ENCODE data around the gene HBZ. TPM values are rescaled to one million over a fixed set of nuclear protein-coding genes. Genes with fewer than 3 reads are reported as not detected.
"Not testable (repeated sequence)": the region's sequence is repeated elsewhere in the genome, so short reads cannot be mapped to it uniquely, and the experiment has no call there.

Gene HBZ
- total and polyA plus RNA-seq, 7 experiments from 2014 or later, result not detected

DNA sequence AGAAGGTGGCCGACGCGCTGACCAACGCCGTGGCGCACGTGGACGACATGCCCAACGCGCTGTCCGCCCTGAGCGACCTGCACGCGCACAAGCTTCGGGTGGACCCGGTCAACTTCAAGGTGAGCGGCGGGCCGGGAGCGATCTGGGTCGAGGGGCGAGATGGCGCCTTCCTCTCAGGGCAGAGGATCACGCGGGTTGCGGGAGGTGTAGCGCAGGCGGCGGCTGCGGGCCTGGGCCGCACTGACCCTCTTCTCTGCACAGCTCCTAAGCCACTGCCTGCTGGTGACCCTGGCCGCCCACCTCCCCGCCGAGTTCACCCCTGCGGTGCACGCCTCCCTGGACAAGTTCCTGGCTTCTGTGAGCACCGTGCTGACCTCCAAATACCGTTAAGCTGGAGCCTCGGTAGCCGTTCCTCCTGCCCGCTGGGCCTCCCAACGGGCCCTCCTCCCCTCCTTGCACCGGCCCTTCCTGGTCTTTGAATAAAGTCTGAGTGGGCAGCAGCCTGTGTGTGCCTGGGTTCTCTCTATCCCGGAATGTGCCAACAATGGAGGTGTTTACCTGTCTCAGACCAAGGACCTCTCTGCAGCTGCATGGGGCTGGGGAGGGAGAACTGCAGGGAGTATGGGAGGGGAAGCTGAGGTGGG is 20.9 kb downstream of the HBZ start:
- peaks cover 9 to 16% of the 10 kb centered on the region in 2 donors for H3K27me3 ChIP-seq (ENCODE audit: control insufficient read depth in 2 of 2, insufficient read depth in 2 of 2, low read length in 2 of 2)
- not testable (repeated sequence) for ATAC-seq

DNA sequence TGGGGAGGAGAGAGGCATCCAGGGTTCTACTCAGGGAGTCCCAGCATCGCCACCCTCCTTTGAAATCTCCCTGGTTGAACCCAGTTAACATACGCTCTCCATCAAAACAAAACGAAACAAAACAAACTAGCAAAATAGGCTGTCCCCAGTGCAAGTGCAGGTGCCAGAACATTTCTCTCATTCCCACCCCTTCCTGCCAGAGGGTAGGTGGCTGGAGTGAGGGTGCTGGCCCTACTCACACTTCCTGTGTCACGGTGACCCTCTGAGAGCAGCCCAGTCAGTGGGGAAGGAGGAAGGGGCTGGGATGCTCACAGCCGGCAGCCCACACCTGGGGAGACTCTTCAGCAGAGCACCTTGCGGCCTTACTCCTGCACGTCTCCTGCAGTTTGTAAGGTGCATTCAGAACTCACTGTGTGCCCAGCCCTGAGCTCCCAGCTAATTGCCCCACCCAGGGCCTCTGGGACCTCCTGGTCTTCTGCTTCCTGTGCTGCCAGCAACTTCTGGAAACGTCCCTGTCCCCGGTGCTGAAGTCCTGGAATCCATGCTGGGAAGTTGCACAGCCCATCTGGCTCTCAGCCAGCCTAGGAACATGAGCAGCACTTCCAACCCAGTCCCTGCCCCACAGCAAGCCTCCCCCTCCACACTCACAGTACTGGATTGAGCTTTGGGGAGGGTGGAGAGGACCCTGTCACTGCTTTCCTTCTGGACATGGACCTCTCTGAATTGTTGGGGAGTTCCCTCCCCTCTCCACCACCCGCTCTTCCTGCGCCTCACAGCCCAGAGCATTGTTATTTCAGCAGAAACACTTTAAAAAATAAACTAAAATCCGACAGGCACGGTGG is 21.7 kb downstream of the HBZ start:
- peaks cover 14 to 19% of the 10 kb centered on the region in 2 donors for H3K27me3 ChIP-seq (ENCODE audit: control insufficient read depth in 2 of 2, insufficient read depth in 2 of 2, low read length in 2 of 2)
- H3K9me3 ChIP-seq (ENCODE audit: control insufficient read depth in 2 of 3, low read length in 3 of 3); POLR2A ChIA-PET; H3K36me3 Mint-ChIP-seq; DNase-seq; CTCF ChIA-PET; H3K4me3 ChIP-seq (ENCODE audit: low read length); intact Hi-C loops (cut with micrococcal nuclease); ATAC-seq; H3K27ac ChIP-seq (ENCODE audit: low read depth, low read length); H3K9me3 Mint-ChIP-seq; H3K4me1 ChIP-seq (ENCODE audit: control insufficient read depth in 2 of 2, insufficient read depth in 2 of 2, low read length in 2 of 2); H3K36me3 ChIP-seq (ENCODE audit: control insufficient read depth in 2 of 3, insufficient read depth in 3 of 3, low read length in 3 of 3): not testable (repeated sequence)
- Mint-ChIP-seq H3K27me3 (peaks cover 46 to 71% (median 47%) of the 10 kb centered on the region in 5 donors), H3K4me3 (peak overlapping the region in 8 of 10 donors; percentile 2 to 78 (median 24)), H3K27ac (peak overlapping the region in 2 of 9 donors; percentile 43 to 52), H3K4me1 (peaks cover 0 to 17% (median 12%) of the 10 kb centered on the region in 7 donors)

More for the DNA sequence above, 20.9 kb downstream of the HBZ start:
- H3K27ac Mint-ChIP-seq; POLR2A ChIA-PET; H3K9me3 ChIP-seq (ENCODE audit: control insufficient read depth in 2 of 3, low read length in 3 of 3); H3K9me3 Mint-ChIP-seq; H3K4me3 ChIP-seq (ENCODE audit: low read length); CTCF ChIA-PET; intact Hi-C loops (cut with micrococcal nuclease); H3K36me3 ChIP-seq (ENCODE audit: control insufficient read depth in 2 of 3, insufficient read depth in 3 of 3, low read length in 3 of 3); H3K4me1 ChIP-seq (ENCODE audit: control insufficient read depth in 2 of 2, insufficient read depth in 2 of 2, low read length in 2 of 2); DNase-seq; H3K27ac ChIP-seq (ENCODE audit: low read depth, low read length); H3K36me3 Mint-ChIP-seq: not testable (repeated sequence)
- Mint-ChIP-seq H3K4me1 (peaks cover 0 to 17% (median 12%) of the 10 kb centered on the region in 7 donors), H3K27me3 (peaks cover 49 to 73% (median 51%) of the 10 kb centered on the region in 5 donors), H3K4me3 (peak overlapping the region in 7 of 10 donors; percentile 29 to 77 (median 35))

DNA sequence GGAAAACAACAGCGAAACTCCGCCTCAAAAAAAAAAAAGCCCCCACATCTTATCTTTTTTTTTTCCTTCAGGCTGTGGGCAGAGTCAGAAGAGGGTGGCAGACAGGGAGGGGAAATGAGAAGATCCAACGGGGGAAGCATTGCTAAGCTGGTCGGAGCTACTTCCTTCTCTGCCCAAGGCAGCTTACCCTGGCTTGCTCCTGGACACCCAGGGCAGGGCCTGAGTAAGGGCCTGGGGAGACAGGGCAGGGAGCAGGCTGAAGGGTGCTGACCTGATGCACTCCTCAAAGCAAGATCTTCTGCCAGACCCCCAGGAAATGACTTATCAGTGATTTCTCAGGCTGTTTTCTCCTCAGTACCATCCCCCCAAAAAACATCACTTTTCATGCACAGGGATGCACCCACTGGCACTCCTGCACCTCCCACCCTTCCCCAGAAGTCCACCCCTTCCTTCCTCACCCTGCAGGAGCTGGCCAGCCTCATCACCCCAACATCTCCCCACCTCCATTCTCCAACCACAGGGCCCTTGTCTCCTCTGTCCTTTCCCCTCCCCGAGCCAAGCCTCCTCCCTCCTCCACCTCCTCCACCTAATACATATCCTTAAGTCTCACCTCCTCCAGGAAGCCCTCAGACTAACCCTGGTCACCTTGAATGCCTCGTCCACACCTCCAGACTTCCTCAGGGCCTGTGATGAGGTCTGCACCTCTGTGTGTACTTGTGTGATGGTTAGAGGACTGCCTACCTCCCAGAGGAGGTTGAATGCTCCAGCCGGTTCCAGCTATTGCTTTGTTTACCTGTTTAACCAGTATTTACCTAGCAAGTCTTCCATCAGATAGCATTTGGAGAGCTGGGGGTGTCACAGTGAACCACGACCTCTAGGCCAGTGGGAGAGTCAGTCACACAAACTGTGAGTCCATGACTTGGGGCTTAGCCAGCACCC is 22.8 kb downstream of the HBZ start:
- ATAC-seq (no peak), DNase-seq (no peak)
- H3K9me3 ChIP-seq (ENCODE audit: control insufficient read depth in 2 of 3, low read length in 3 of 3), result no peaks in the 10 kb centered on the region
- peaks cover 20 to 28% of the 10 kb centered on the region in 2 donors for H3K27me3 ChIP-seq (ENCODE audit: control insufficient read depth in 2 of 2, insufficient read depth in 2 of 2, low read length in 2 of 2)
- H3K27ac Mint-ChIP-seq, result no peak overlapping the region
- H3K36me3 Mint-ChIP-seq, result no peaks in the 10 kb centered on the region
- H3K27ac ChIP-seq (ENCODE audit: low read depth, low read length), result no peak overlapping the region
- peaks cover 0 to 5% of the 10 kb centered on the region in 2 donors for H3K4me1 ChIP-seq (ENCODE audit: control insufficient read depth in 2 of 2, insufficient read depth in 2 of 2, low read length in 2 of 2)
- H3K4me3 ChIP-seq (ENCODE audit: low read length), result no peak overlapping the region
- peaks cover 0 to 2% (median 0%) of the 10 kb centered on the region in 11 donors for H3K9me3 Mint-ChIP-seq
- ChIA-PET CTCF (interaction anchor here (0.6 kb wide), 1 partner anchor 392 kb away, joined by 3 read pairs; no protein-coding TSS in a partner anchor), POLR2A (no interaction called here)
- H3K4me1 Mint-ChIP-seq, result peaks cover 0 to 21% (median 16%) of the 10 kb centered on the region in 7 donors
- peak overlapping the region in 8 of 10 donors; percentile 38 to 78 (median 56) for H3K4me3 Mint-ChIP-seq
- peaks cover 43 to 71% (median 47%) of the 10 kb centered on the region in 5 donors for H3K27me3 Mint-ChIP-seq
- intact Hi-C loops (cut with micrococcal nuclease), result no loop called here
- H3K36me3 ChIP-seq (ENCODE audit: control insufficient read depth in 2 of 3, insufficient read depth in 3 of 3, low read length in 3 of 3), result no peaks in the 10 kb centered on the region

DNA sequence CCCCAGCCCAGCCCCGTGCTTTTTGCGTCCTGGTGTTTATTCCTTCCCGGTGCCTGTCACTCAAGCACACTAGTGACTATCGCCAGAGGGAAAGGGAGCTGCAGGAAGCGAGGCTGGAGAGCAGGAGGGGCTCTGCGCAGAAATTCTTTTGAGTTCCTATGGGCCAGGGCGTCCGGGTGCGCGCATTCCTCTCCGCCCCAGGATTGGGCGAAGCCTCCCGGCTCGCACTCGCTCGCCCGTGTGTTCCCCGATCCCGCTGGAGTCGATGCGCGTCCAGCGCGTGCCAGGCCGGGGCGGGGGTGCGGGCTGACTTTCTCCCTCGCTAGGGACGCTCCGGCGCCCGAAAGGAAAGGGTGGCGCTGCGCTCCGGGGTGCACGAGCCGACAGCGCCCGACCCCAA is 23.6 kb downstream of the HBZ start:
- H3K9me3 Mint-ChIP-seq; ATAC-seq; H3K4me1 ChIP-seq (ENCODE audit: control insufficient read depth in 2 of 2, insufficient read depth in 2 of 2, low read length in 2 of 2); intact Hi-C loops (cut with micrococcal nuclease); POLR2A ChIA-PET; DNase-seq; H3K27ac ChIP-seq (ENCODE audit: low read depth, low read length); H3K36me3 Mint-ChIP-seq; H3K9me3 ChIP-seq (ENCODE audit: control insufficient read depth in 2 of 3, low read length in 3 of 3); H3K27ac Mint-ChIP-seq; H3K4me3 ChIP-seq (ENCODE audit: low read length); H3K36me3 ChIP-seq (ENCODE audit: control insufficient read depth in 2 of 3, insufficient read depth in 3 of 3, low read length in 3 of 3): not testable (repeated sequence)
- H3K27me3 ChIP-seq (ENCODE audit: control insufficient read depth in 2 of 2, insufficient read depth in 2 of 2, low read length in 2 of 2), result peaks cover 20 to 28% of the 10 kb centered on the region in 2 donors
- CTCF ChIA-PET, result interaction anchor here (0.6 kb wide), 1 partner anchor 391 kb away, joined by 3 read pairs; no protein-coding TSS in a partner anchor
- H3K4me3 Mint-ChIP-seq, result peak overlapping the region in 4 of 10 donors; percentile 38 to 78 (median 46)
- H3K27me3 Mint-ChIP-seq, result peaks cover 36 to 67% (median 40%) of the 10 kb centered on the region in 5 donors
- peaks cover 0 to 18% (median 11%) of the 10 kb centered on the region in 7 donors for H3K4me1 Mint-ChIP-seq

DNA sequence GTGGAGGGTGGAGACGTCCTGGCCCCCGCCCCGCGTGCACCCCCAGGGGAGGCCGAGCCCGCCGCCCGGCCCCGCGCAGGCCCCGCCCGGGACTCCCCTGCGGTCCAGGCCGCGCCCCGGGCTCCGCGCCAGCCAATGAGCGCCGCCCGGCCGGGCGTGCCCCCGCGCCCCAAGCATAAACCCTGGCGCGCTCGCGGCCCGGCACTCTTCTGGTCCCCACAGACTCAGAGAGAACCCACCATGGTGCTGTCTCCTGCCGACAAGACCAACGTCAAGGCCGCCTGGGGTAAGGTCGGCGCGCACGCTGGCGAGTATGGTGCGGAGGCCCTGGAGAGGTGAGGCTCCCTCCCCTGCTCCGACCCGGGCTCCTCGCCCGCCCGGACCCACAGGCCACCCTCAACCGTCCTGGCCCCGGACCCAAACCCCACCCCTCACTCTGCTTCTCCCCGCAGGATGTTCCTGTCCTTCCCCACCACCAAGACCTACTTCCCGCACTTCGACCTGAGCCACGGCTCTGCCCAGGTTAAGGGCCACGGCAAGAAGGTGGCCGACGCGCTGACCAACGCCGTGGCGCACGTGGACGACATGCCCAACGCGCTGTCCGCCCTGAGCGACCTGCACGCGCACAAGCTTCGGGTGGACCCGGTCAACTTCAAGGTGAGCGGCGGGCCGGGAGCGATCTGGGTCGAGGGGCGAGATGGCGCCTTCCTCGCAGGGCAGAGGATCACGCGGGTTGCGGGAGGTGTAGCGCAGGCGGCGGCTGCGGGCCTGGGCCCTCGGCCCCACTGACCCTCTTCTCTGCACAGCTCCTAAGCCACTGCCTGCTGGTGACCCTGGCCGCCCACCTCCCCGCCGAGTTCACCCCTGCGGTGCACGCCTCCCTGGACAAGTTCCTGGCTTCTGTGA is 24.3 kb downstream of the HBZ start, which contains the start of gene HBA1:
Gene HBA1, plus strand, starts transcription at position 204 of the 906 bp plus-strand sequence. Its CDS starts 37 bp downstream, at position 241.
- Mint-ChIP-seq H3K27me3 (peaks cover 30 to 62% (median 36%) of the 10 kb centered on the region in 5 donors), H3K4me3 (peak within 1 kb of the TSS in 8 of 10 donors; percentile 14 to 78 (median 41)), H3K4me1 (peaks cover 0 to 17% (median 11%) of the 10 kb centered on the region in 7 donors)
- H3K27ac ChIP-seq (ENCODE audit: low read depth, low read length); H3K4me1 ChIP-seq (ENCODE audit: control insufficient read depth in 2 of 2, insufficient read depth in 2 of 2, low read length in 2 of 2); H3K9me3 Mint-ChIP-seq; H3K27ac Mint-ChIP-seq; H3K36me3 ChIP-seq (ENCODE audit: control insufficient read depth in 2 of 3, insufficient read depth in 3 of 3, low read length in 3 of 3); CTCF ChIA-PET; H3K36me3 Mint-ChIP-seq; POLR2A ChIA-PET; intact Hi-C loops (cut with micrococcal nuclease); H3K9me3 ChIP-seq (ENCODE audit: control insufficient read depth in 2 of 3, low read length in 3 of 3); H3K4me3 ChIP-seq (ENCODE audit: low read length): not testable (repeated sequence)
- ATAC-seq (peak; percentile 35), DNase-seq (peak in 1 of 9 donors; percentile 35)
- peaks cover 20 to 28% of the 10 kb centered on the region in 2 donors for H3K27me3 ChIP-seq (ENCODE audit: control insufficient read depth in 2 of 2, insufficient read depth in 2 of 2, low read length in 2 of 2)
